ENCODE results near the gene RPN1. TPM values are rescaled to one million over a fixed set of nuclear protein-coding genes. Genes with fewer than 3 reads are reported as not detected.
"Not testable (repeated sequence)": the region's sequence is repeated elsewhere in the genome, so short reads cannot be mapped to it uniquely, and the experiment has no call there.

The RPN1 gene
- total RNA-seq (2014; rRNA removed; shearing (Covaris generic)), result 525 and 532 TPM in 2 replicates

- DNase-seq (ENCODE audit: low spot score), result peak; percentile 95
Measured at GRCh38 chr3:128650096-128651050, at the start of gene RPN1. TSS of gene RPN1 (minus strand) at chr3:128650818. CDS start at chr3:128650800, 18 bp downstream.

- no peak for DNase-seq (ENCODE audit: low spot score)
Measured at GRCh38 chr3:128698211-128699047, 47.8 kb upstream of the RPN1 start.

GRCh38 chr3:128697341-128697740 is 46.7 kb upstream of the RPN1 start:
- DNase-seq (ENCODE audit: low spot score), result no peak

- DNase-seq (ENCODE audit: low spot score), result no peak
Measured at GRCh38 chr3:128693696-128694095, 43.1 kb upstream of the RPN1 start.

- no peak for DNase-seq (ENCODE audit: low spot score)
Measured at GRCh38 chr3:128689060-128689459, 38.4 kb upstream of the RPN1 start.

- DNase-seq (ENCODE audit: low spot score), result no peak
Measured at GRCh38 chr3:128686465-128686864, 35.8 kb upstream of the RPN1 start.

- DNase-seq (ENCODE audit: low spot score), result no peak
Measured at GRCh38 chr3:128684986-128685726, 34.5 kb upstream of the RPN1 start.

GRCh38 chr3:128683957-128684356 is 33.3 kb upstream of the RPN1 start:
- DNase-seq (ENCODE audit: low spot score), result no peak

- no peak for DNase-seq (ENCODE audit: low spot score)
Measured at GRCh38 chr3:128681369-128681829, 30.8 kb upstream of the RPN1 start.

GRCh38 chr3:128680603-128681368 is 30.2 kb upstream of the RPN1 start:
- peak; percentile 100 for DNase-seq (ENCODE audit: low spot score)

- DNase-seq (ENCODE audit: low spot score), result no peak
Measured at GRCh38 chr3:128679338-128679737, 28.7 kb upstream of the RPN1 start.

GRCh38 chr3:128675802-128676201 is 25.2 kb upstream of the RPN1 start:
- not testable (repeated sequence) for DNase-seq (ENCODE audit: low spot score)

- no peak for DNase-seq (ENCODE audit: low spot score)
Measured at GRCh38 chr3:128674161-128674784, 23.7 kb upstream of the RPN1 start.

GRCh38 chr3:128667641-128668040 is 17.0 kb upstream of the RPN1 start:
- no peak for DNase-seq (ENCODE audit: low spot score)

GRCh38 chr3:128665362-128666021 is 14.9 kb upstream of the RPN1 start:
- no peak for DNase-seq (ENCODE audit: low spot score)

- no peak for DNase-seq (ENCODE audit: low spot score)
Measured at GRCh38 chr3:128663151-128663550, 12.5 kb upstream of the RPN1 start.

- DNase-seq (ENCODE audit: low spot score), result no peak
Measured at GRCh38 chr3:128655531-128655930, 4.9 kb upstream of the RPN1 start.

- DNase-seq (ENCODE audit: low spot score), result not testable (repeated sequence)
Measured at GRCh38 chr3:128653993-128654805, 3.6 kb upstream of the RPN1 start.

Measured in H4 (cell line).